Measurements from ENCODE around the gene KCNAB1.

The KCNAB1 gene

DNA sequence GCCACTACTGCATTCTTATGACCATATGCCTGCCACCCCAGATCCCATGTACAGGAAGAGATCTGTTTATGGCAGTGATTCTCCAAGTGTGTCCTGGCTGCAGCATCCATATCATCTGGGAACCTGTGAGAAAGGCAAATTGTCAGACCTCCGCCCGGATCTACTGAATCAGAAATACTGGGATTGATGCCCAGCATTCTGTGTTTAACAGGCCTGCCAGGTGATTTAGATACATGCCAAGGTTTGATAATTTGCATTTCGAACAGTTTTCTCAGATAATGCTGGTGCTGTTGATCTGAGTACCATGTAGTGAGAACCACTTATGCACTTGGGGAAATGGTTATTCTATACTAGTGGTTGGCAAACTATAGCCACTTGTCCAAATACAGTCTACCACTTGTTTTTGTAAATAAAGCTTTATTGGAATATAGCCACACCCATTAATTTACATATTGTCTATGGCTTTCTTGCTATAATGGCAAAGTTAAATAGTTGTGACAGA, 269.1 kb downstream of the KCNAB1 start:
- no peak overlapping the region for H3K4me3 ChIP-seq (ENCODE audit: low read depth, low read length)
- TF ChIP-seq CTCF (IDR thresholded peaks at IDR 0.05; ENCODE audit: low read depth, low read length), result no peak
- no peak for DNase-seq (ENCODE audit: low read depth, low spot score)
- in situ Hi-C loops (cut with HindIII; ENCODE audit: low sequenced_read_pairs), result no loop called here

- no peak overlapping the region for H3K4me3 ChIP-seq (ENCODE audit: low read depth, low read length)
- no peak for TF ChIP-seq CTCF (IDR thresholded peaks at IDR 0.05; ENCODE audit: low read depth, low read length)
- no peak for DNase-seq (ENCODE audit: low read depth, low spot score)
- in situ Hi-C loops (cut with HindIII; ENCODE audit: low sequenced_read_pairs), result no loop called here
Measured at GRCh38 chr3:156390846-156391245, 270.5 kb downstream of the KCNAB1 start.

- in situ Hi-C loops (cut with HindIII; ENCODE audit: low sequenced_read_pairs), result no loop called here
- no peak overlapping the region for H3K4me3 ChIP-seq (ENCODE audit: low read depth, low read length)
- TF ChIP-seq CTCF (IDR thresholded peaks at IDR 0.05; ENCODE audit: low read depth, low read length), result no peak
- no peak for DNase-seq (ENCODE audit: low read depth, low spot score)
Measured at GRCh38 chr3:156395961-156396710, 275.8 kb downstream of the KCNAB1 start.

DNA sequence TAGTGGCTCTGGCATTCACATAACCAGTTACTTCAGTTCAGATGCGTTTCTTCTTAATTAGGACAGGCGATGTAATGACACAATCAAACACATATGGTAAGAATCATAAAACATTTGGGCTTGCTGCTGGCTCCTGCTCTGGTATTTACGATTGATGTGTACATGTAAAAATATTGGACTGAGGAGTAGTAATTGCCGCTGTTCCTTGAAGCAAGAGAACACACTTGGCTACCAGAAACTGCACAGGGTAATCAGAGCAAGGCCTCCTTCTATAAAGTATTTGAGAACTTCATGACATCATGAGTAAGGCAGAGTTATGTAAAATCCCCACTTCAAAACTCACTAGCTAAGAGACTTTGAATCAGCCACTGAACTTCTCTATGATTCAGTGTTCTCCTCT, 276.5 kb downstream of the KCNAB1 start:
- in situ Hi-C loops (cut with HindIII; ENCODE audit: low sequenced_read_pairs), result no loop called here
- no peak for DNase-seq (ENCODE audit: low read depth, low spot score)
- no peak overlapping the region for H3K4me3 ChIP-seq (ENCODE audit: low read depth, low read length)
- no peak for TF ChIP-seq CTCF (IDR thresholded peaks at IDR 0.05; ENCODE audit: low read depth, low read length)

DNA sequence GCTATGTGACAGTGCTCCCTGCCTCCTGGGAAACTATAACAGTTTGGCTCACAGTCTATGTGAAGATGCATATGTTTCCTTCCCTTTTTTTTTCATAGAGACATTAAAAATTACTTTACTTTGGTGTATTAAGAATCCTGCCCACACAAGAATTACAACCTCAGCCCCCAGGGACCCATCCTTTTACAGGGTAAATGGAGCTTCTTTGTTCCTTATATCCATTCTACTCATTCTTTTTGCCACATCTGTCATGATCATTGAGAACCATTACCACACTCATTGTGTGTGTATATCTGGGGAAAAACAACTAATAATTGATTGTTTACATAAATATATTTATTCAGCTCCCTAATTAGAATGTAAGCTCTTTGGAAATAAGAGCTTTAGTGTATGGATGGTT, 277.2 kb downstream of the KCNAB1 start:
- in situ Hi-C loops (cut with HindIII; ENCODE audit: low sequenced_read_pairs), result no loop called here
- no peak overlapping the region for H3K4me3 ChIP-seq (ENCODE audit: low read depth, low read length)
- no peak for TF ChIP-seq CTCF (IDR thresholded peaks at IDR 0.05; ENCODE audit: low read depth, low read length)
- no peak for DNase-seq (ENCODE audit: low read depth, low spot score)

- TF ChIP-seq CTCF (IDR thresholded peaks at IDR 0.05; ENCODE audit: low read depth, low read length), result no peak
- no peak overlapping the region for H3K4me3 ChIP-seq (ENCODE audit: low read depth, low read length)
- DNase-seq (ENCODE audit: low read depth, low spot score), result no peak
- in situ Hi-C loops (cut with HindIII; ENCODE audit: low sequenced_read_pairs), result no loop called here
Measured at GRCh38 chr3:156400062-156400461, 279.7 kb downstream of the KCNAB1 start.
